ENCODE results near the gene RASGRF1.
A peak's percentile ranks its signal among the peaks of the same experiment; 100 is the strongest.
"Not testable (repeated sequence)": the region's sequence is repeated elsewhere in the genome, so short reads cannot be mapped to it uniquely, and the experiment has no call there.

The RASGRF1 gene

GRCh38 chr15:78938658-78939488, 151.7 kb downstream of the RASGRF1 start:
- Mint-ChIP-seq H3K4me1 (peaks cover 23% of the 10 kb centered on the region), H3K36me3 (peaks cover 13% of the 10 kb centered on the region), H3K27ac (peak overlapping the region; percentile 95), H3K9me3 (peaks cover 1% of the 10 kb centered on the region), H3K4me3 (peak overlapping the region; percentile 83), H3K27me3 (no peaks in the 10 kb centered on the region)
- ATAC-seq (ENCODE audit: low read depth) = peak; percentile 85
- DNase-seq (ENCODE audit: low spot score in 2 of 2) = peak in 1 of 2 donors; percentile 53

- ATAC-seq (ENCODE audit: low read depth) (no peak), DNase-seq (ENCODE audit: low spot score in 2 of 2) (no peak)
- Mint-ChIP-seq H3K4me1 (peaks cover 16% of the 10 kb centered on the region), H3K4me3 (peak overlapping the region; percentile 29), H3K36me3 (peaks cover 22% of the 10 kb centered on the region), H3K27ac (peak overlapping the region; percentile 95), H3K27me3 (no peaks in the 10 kb centered on the region), H3K9me3 (peaks cover 1% of the 10 kb centered on the region)
Observed at GRCh38 chr15:78937132-78937739, 153.3 kb downstream of the RASGRF1 start.

- Mint-ChIP-seq H3K36me3 (peaks cover 31% of the 10 kb centered on the region), H3K4me1 (peaks cover 18% of the 10 kb centered on the region), H3K27ac (peak overlapping the region; percentile 56), H3K9me3 (no peaks in the 10 kb centered on the region), H3K4me3 (no peak overlapping the region), H3K27me3 (no peaks in the 10 kb centered on the region)
- no peak for ATAC-seq (ENCODE audit: low read depth)
- DNase-seq (ENCODE audit: low spot score in 2 of 2) = no peak
Observed at GRCh38 chr15:78934655-78935023, 155.9 kb downstream of the RASGRF1 start.

- peak overlapping the region; percentile 82 for H3K27ac Mint-ChIP-seq
Observed at GRCh38 chr15:78933823-78934654, 156.5 kb downstream of the RASGRF1 start.

GRCh38 chr15:78933187-78933822, 157.3 kb downstream of the RASGRF1 start:
- no peak for ATAC-seq (ENCODE audit: low read depth)
- H3K4me3 Mint-ChIP-seq = no peak overlapping the region
- peaks cover 18% of the 10 kb centered on the region for H3K4me1 Mint-ChIP-seq
- no peaks in the 10 kb centered on the region for H3K9me3 Mint-ChIP-seq
- H3K27me3 Mint-ChIP-seq = no peaks in the 10 kb centered on the region
- DNase-seq (ENCODE audit: low spot score in 2 of 2) = no peak
- H3K27ac Mint-ChIP-seq = peak overlapping the region; percentile 82
- peaks cover 35% of the 10 kb centered on the region for H3K36me3 Mint-ChIP-seq

More at GRCh38 chr15:78933823-78934654, 156.5 kb downstream of the RASGRF1 start:
- no peaks in the 10 kb centered on the region for H3K9me3 Mint-ChIP-seq
- no peaks in the 10 kb centered on the region for H3K27me3 Mint-ChIP-seq
- no peak for DNase-seq (ENCODE audit: low spot score in 2 of 2)
- no peak overlapping the region for H3K4me3 Mint-ChIP-seq
- H3K36me3 Mint-ChIP-seq = peaks cover 33% of the 10 kb centered on the region
- ATAC-seq (ENCODE audit: low read depth) = no peak
- peaks cover 16% of the 10 kb centered on the region for H3K4me1 Mint-ChIP-seq

GRCh38 chr15:78932258-78932808, 158.2 kb downstream of the RASGRF1 start:
- Mint-ChIP-seq H3K9me3 (no peaks in the 10 kb centered on the region), H3K27ac (peak overlapping the region; percentile 82)

GRCh38 chr15:78931439-78932257, 158.9 kb downstream of the RASGRF1 start:
- Mint-ChIP-seq H3K27ac (no peak overlapping the region), H3K36me3 (peaks cover 41% of the 10 kb centered on the region), H3K27me3 (no peaks in the 10 kb centered on the region), H3K4me1 (peaks cover 22% of the 10 kb centered on the region), H3K4me3 (no peak overlapping the region), H3K9me3 (no peaks in the 10 kb centered on the region)
- no peak for ATAC-seq (ENCODE audit: low read depth)
- DNase-seq (ENCODE audit: low spot score in 2 of 2) = no peak

More at GRCh38 chr15:78932258-78932808, 158.2 kb downstream of the RASGRF1 start:
- Mint-ChIP-seq H3K36me3 (peaks cover 39% of the 10 kb centered on the region), H3K4me3 (no peak overlapping the region), H3K4me1 (peaks cover 18% of the 10 kb centered on the region), H3K27me3 (no peaks in the 10 kb centered on the region)
- ATAC-seq (ENCODE audit: low read depth) (no peak), DNase-seq (ENCODE audit: low spot score in 2 of 2) (no peak)

GRCh38 chr15:78930577-78931388, 159.8 kb downstream of the RASGRF1 start:
- H3K4me1 Mint-ChIP-seq = peaks cover 19% of the 10 kb centered on the region
- no peak overlapping the region for H3K27ac Mint-ChIP-seq
- H3K27me3 Mint-ChIP-seq = no peaks in the 10 kb centered on the region
- ATAC-seq (ENCODE audit: low read depth) = no peak
- peaks cover 38% of the 10 kb centered on the region for H3K36me3 Mint-ChIP-seq
- H3K9me3 Mint-ChIP-seq = no peaks in the 10 kb centered on the region
- DNase-seq (ENCODE audit: low spot score in 2 of 2) = no peak
- H3K4me3 Mint-ChIP-seq = no peak overlapping the region

- Mint-ChIP-seq H3K9me3 (no peaks in the 10 kb centered on the region), H3K27me3 (no peaks in the 10 kb centered on the region), H3K4me1 (peaks cover 22% of the 10 kb centered on the region), H3K4me3 (no peak overlapping the region), H3K27ac (peak overlapping the region; percentile 73), H3K36me3 (peaks cover 40% of the 10 kb centered on the region)
- ATAC-seq (ENCODE audit: low read depth) (no peak), DNase-seq (ENCODE audit: low spot score in 2 of 2) (no peak)
Observed at GRCh38 chr15:78929536-78930264, 160.9 kb downstream of the RASGRF1 start.

- H3K4me3 Mint-ChIP-seq = no peak overlapping the region
- no peak for DNase-seq (ENCODE audit: low spot score in 2 of 2)
- H3K27ac Mint-ChIP-seq = peak overlapping the region; percentile 58
- ATAC-seq (ENCODE audit: low read depth) = no peak
- peaks cover 43% of the 10 kb centered on the region for H3K36me3 Mint-ChIP-seq
- H3K27me3 Mint-ChIP-seq = no peaks in the 10 kb centered on the region
- no peaks in the 10 kb centered on the region for H3K9me3 Mint-ChIP-seq
- peaks cover 26% of the 10 kb centered on the region for H3K4me1 Mint-ChIP-seq
Observed at GRCh38 chr15:78928616-78929093, 161.9 kb downstream of the RASGRF1 start.

GRCh38 chr15:78928176-78928575, 162.4 kb downstream of the RASGRF1 start:
- H3K9me3 Mint-ChIP-seq; DNase-seq (ENCODE audit: low spot score in 2 of 2); H3K4me3 Mint-ChIP-seq; H3K27me3 Mint-ChIP-seq; ATAC-seq (ENCODE audit: low read depth): not testable (repeated sequence)
- Mint-ChIP-seq H3K27ac (peak overlapping the region; percentile 88), H3K4me1 (peaks cover 26% of the 10 kb centered on the region), H3K36me3 (peaks cover 41% of the 10 kb centered on the region)
